GM21619 (cell line): ENCODE results near the gene CSN3.

Experiments
- ATAC-seq: cut with Tn5 transposase; IDR thresholded peaks from one replicate; pipeline ENCODE4 v1.9.1; 2021; ENCODE audit not compliant: unreplicated experiment

CSN3 gene

GRCh38 chr4:70288651-70289050, 46.3 kb downstream of the CSN3 start:
- no peak for ATAC-seq

GRCh38 chr4:70291341-70291740, 48.9 kb downstream of the CSN3 start:
- no peak for ATAC-seq

- ATAC-seq: no peak
Observed at GRCh38 chr4:70297576-70297975, 55.2 kb downstream of the CSN3 start.

- ATAC-seq: no peak
Observed at GRCh38 chr4:70298051-70298450, 55.7 kb downstream of the CSN3 start.

- no peak for ATAC-seq
Observed at GRCh38 chr4:70299643-70300042, 57.2 kb downstream of the CSN3 start.

- ATAC-seq: no peak
Observed at GRCh38 chr4:70300215-70300614, 57.8 kb downstream of the CSN3 start.
